GM18858 (cell line): ENCODE measurements around the gene FRMD3.

Experiments
- ATAC-seq: cut with Tn5 transposase; IDR thresholded peaks from one replicate; pipeline ENCODE4 v1.9.1; 2021; ENCODE audit not compliant: unreplicated experiment

Gene FRMD3

GRCh38 chr9:83240671-83241070 lies 297.5 kb downstream of the FRMD3 start:
- ATAC-seq, result no peak

- ATAC-seq, result no peak
These were observed 298.5 kb downstream of the FRMD3 start for GRCh38 chr9:83239747-83240146.

- ATAC-seq, result no peak
These were observed 299.1 kb downstream of the FRMD3 start for GRCh38 chr9:83238871-83239640.

DNA sequence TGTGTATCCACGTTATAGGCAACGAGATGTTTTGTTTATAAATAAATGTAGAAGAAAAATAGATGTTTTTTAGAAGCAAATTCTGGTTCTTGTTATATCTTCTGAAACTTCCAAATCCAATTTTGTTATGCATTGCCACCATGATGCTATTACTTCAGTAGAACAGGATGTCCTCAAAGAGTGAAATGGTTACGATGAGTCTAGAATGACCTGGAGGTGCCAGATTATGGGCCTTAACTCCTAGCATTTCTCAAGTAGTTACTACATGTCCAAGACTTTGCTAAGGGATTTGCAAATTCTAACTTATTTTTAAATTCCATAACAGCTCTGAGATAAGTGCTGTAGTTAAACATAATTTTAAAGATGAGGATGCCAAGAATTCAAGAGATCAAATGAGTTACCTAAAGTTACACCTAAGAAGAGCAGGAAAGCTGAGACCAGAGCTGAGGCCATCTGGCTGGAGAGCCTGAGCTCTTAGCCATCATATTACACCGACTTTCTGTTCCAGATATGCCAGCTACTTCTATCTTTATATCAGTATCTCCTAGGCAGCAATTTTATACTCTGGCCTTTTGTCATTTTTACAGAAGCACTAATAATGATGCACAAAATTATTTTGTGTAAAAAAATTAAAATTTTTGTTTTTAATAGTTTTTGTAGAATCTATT lies 302.0 kb downstream of the FRMD3 start:
- no peak for ATAC-seq

DNA sequence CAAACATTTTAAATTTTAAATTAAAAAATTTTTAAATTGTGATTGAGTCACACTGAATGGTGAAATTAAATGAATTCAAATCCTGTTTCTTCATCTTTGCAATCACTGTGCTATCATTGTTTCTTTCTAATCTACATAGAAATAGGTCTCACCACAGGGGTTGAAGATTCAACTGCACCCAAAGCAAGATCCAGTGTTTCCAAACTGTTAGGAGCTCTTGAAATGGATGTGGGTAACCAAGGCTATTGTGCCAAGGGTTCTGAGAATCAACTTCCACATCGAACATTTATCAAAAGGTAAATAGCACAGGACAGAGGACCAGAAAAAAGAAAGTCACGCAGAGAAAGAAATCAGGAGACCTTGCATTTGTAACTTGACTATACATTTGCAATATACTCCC lies 302.7 kb downstream of the FRMD3 start:
- ATAC-seq, result no peak

DNA sequence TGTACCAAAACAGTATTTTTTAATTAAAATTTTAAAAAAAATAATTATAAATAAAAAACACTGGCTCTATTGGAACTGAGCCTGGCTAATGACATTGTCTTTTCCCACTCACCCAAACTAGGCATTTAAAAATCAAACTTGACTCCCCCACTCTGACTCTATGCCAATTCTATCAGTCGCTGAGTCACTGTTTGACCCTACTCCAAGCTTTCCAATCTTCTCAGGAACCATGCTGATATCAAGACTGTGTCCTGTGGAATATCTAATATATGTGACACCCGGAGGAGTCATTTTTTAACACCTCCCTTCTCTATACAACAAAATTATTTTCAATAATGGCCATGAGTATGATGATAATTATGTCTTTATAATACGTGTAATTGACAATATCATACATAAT lies 303.7 kb downstream of the FRMD3 start:
- no peak for ATAC-seq

GRCh38 chr9:83233647-83234046 lies 304.6 kb downstream of the FRMD3 start:
- ATAC-seq, result no peak

- no peak for ATAC-seq
These were observed 307.2 kb downstream of the FRMD3 start for GRCh38 chr9:83231039-83231438.

DNA sequence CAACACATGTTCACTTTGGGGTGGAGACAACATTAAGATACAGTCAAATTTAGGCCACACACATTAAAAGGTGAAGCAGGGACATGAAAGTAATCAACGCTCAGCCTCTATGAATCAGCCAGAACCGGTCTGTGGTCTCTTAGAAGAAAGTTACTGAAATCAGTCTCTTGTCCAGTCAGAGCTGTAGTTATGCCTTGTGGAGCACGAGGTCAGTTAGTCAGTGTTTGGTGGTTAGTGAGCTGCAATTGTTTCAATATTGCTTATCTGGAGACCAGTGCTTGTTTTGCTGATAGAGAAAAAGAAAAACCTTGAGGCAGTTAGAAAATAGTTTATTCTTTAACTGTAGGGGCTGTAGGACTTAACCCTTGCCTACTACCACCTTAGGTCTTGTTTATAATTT lies 317.5 kb downstream of the FRMD3 start:
- ATAC-seq, result peak; percentile 99

DNA sequence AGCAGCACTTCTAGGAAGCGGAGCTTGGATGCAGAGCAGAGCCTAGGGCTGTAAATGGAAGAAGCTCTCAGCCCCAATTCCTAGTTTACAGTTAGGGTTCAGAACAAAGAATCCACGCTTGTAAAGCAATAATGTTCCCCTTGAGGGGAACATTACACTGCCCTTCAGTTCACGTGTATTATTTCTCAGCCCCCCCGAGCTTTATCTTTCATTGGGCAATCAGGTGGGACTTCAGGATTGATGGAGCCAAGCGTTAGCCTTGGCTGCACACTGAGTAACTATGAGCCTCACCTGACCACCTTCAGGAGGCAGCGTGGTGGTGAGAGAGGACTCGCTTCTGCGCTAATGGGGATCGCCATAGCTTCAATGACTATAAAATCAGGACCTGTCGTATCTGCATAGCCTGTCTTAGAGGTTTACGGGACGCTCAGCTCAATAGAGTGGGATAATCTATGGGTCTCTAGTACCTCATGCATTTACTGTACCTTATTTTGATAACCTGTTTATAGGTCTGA lies 318.2 kb downstream of the FRMD3 start:
- no peak for ATAC-seq

DNA sequence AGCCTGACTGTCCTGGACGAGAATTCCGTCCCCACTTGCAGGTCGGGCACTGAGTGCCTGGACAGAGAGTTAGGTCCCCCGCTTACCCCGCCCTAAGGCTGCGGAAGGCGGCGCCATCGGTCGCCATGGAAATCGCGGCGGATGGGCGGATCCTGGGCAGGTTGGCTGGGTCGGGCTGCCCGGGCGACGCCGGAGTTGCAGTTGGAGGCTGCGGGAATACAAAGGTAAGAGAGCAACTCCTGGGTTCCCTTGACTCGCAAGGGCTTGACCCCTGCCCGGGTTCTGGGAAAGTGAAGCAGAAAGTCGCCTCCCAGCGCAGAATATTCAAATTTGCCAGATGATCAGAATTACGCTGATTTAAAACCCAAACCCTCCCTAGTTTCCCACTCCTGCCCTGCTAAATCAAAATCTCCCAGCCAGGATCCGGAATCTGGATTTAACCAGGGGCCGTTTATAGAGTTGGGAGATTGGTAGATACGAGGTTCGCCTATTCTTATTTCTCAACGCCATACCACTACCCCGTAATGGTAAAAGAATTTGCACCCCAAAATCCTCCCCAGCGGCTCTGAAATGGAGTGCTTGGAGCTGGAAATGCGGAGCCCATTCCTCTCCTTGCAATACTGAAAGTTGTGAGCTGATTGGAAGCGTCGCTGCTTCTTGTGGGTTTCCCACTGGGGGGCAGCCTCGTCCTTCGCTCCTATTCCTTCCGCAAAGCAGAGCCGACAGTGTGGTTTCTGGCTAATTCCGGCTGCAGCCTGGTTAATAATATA lies 318.9 kb downstream of the FRMD3 start:
- ATAC-seq, result no peak

DNA sequence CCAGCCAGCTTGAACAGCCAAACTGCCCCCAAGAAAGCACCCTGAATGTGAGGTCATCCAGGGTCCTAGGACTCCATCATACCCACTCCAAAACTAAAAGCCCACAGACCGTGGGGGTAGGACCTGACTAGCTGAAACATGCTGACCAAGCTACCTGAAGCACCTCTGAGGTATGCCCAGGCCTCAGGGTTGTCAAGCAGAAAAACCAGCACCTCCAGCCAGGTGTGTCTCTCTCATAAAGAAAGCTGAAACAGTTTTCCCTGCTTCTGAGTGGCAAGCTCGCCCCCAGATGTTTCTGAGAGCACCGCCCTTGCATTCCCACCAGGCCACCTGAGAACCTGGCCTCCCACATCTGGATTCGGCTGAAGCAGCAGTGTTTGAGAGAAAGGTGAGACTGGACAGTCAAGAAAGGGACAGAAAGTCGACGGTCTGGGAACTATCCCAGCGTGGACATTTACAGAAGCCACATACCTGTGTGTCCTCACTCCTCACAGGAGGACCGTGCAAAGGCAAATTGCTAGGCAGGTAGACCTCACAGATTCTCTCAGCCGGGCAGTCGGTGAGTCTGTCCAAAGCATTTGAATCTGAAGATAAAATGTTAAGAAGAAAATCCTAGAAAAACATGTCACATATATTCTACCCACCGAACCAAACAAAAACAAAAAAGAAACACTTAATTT lies 319.6 kb downstream of the FRMD3 start:
- no peak for ATAC-seq

DNA sequence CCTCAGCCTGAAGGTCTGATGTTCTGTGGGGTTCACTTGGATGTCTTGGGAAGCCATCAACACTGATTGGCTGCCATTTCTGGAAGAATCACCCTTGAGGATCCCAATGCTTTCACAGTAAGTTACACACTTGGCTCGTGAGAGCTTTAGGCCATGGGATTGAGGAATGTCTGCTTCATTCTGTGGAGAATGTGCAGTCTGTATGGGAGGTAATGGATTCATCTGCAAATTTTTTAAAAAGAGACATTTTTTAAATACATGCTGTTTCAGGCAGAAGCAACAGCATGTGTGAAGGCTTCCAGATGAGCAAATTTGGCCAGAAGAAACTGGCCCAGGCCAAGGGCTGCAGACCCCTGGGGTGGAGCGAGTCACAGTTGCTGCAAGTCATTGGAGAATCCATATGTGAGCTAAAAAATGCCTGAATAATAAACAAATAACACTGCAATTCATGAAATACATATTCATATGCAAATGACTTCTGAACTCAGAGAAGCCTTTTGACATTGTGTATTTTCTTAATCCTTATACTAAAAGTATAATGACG lies 328.9 kb downstream of the FRMD3 start:
- no peak for ATAC-seq

GRCh38 chr9:83208065-83208850 lies 329.9 kb downstream of the FRMD3 start:
- ATAC-seq, result no peak

DNA sequence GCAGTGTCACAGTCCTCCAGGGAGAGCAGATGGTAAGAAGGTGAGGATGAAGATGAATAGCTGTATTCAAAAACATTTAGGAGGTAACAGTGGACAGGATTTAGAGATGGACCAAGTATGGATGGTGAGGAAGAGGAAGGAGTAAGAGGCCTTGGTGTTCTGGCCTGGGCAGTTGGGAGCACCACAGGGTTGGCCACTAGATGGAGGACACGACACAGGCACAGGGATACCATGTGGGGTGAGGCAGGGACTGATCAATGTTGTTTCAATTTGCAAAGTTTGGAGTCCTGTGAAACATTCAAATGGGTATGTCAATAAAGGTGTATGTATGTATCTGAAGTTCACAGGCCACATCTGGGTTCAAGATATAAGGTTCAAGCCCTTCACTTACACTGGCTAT lies 334.2 kb downstream of the FRMD3 start:
- ATAC-seq, result no peak

DNA sequence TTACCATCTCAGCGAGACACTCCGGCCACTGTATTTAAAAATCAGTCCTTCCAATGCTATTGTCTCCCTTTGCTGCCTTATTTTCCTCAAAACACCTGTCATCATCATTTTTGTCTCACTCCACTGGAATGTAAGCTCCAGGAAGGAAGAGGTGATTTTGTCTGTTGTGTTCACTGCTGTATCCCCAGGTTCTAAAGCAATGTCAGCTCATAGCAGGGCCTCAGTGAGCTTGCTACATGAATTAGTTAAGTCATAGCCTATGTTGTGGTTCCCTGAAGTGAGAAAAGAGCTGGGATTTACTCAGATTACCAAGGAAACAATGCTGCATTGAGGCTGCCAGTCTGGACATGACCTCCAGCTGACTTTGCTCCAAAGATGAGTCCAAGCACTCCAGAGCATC lies 337.7 kb downstream of the FRMD3 start:
- no peak for ATAC-seq

- ATAC-seq, result no peak
These were observed 338.4 kb downstream of the FRMD3 start for GRCh38 chr9:83199832-83200231.

GRCh38 chr9:83199240-83199639 lies 339.0 kb downstream of the FRMD3 start:
- ATAC-seq, result no peak

DNA sequence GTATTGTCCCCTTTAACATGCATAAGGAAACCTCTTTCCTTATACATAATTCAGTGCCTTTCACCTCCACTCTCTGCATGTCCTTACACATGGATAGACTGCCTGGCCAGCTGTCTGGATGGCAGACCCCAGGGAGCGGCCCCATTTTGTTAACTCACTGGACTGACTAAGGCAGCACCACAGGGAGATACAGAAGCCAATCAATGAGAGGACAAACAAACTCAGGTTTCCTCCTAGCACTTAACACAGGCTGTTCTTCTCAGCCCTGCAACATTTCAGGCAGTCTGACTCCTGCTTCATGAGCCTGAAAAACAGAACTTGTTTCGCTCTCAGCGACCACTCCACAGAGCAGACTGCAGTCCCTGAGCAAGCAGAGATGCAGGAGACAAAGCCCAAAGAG lies 339.8 kb downstream of the FRMD3 start:
- no peak for ATAC-seq

DNA sequence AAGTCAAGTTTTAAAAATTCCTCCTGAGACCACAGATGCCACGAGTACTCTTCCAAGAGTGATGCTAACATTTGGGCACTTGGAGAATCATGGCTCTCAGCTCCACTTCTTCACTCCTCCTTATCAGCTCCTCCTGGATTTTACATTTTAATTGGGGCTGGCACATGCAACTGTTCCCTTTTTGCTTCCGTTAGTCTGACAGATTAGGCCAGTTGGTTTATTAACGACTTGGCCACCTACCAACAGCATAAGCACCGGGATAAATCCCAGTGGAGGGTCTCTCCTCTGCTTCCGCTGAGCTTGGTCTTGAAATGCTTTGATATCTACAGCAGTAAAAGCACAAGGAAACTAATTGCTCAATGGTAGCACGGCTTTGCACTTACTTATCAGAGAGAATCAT lies 340.6 kb downstream of the FRMD3 start:
- no peak for ATAC-seq
